Upper lobe of left lung (tissue), 6 donors: ENCODE measurements around the gene C16orf82. TPM values are rescaled to one million over a fixed set of nuclear protein-coding genes. Genes with fewer than 3 reads are reported as not detected.

Experiments
- ATAC-seq, 2 donors: fragments of 200-7000 bp; cut with Tn5 transposase; one replicate each; pipeline ENCODE4 v1.9.1; 2022; ENCODE audit warnings: mild to moderate bottlenecking in 2 of 2, moderate library complexity in 2 of 2; ENCODE audit not compliant: low FRiP score in 2 of 2
- DNase-seq, 2 donors: peaks; one replicate each; pipeline ENCODE4 v3.0.0-alpha.2; 2019 to 2020
- H3K27ac ChIP-seq, 4 donors: fragments of 200-600 bp; sonication (generic); one replicate each; pipeline ENCODE4 v1.5.1; 2016 to 2019
- H3K27me3 ChIP-seq, 4 donors: fragments of 200-600 bp; sonication (generic); one replicate each; pipeline ENCODE4 v1.5.1; 2017 to 2019
- H3K36me3 ChIP-seq, 4 donors: fragments of 200-600 bp; sonication (generic); one replicate each; pipeline ENCODE4 v1.5.1; 2016 to 2019
- H3K4me1 ChIP-seq, 4 donors: fragments of 200-600 bp; sonication (generic); one replicate each; pipeline ENCODE4 v1.5.1; 2018 to 2019
- H3K4me3 ChIP-seq, 4 donors: fragments of 200-600 bp; sonication (generic); one replicate each; pipeline ENCODE4 v1.5.1; 2017 to 2019; ENCODE audit warnings: mild to moderate bottlenecking in 2 of 4, moderate library complexity in 1 of 4
- H3K9me3 ChIP-seq, 4 donors: fragments of 200-600 bp; sonication (generic); one replicate each; pipeline ENCODE4 v1.5.1; 2018 to 2019
- CTCF ChIP-seq, 6 experiments: fragments of 450-650 bp in 4 of 6; fragments of 200-600 bp in 2 of 6; sonication (generic) in 2 of 6; IDR thresholded peaks; one replicate each; pipeline ENCODE4 v1.5.1; 2016 to 2019; ENCODE audit warnings: antibody characterized with exemption in 6 of 6
- EP300 ChIP-seq, 4 donors: sonication (generic); formaldehyde crosslinking; IDR thresholded peaks; one replicate each; pipeline ENCODE4 v1.5.1; 2017; ENCODE audit warnings: antibody characterized with exemption in 4 of 4, control low read depth in 2 of 4
- POLR2A ChIP-seq, 4 donors: fragments of 450-650 bp; IDR thresholded peaks; one replicate each; pipeline ENCODE4 v1.5.1; 2016 to 2017; ENCODE audit warnings: antibody characterized with exemption in 4 of 4, mild to moderate bottlenecking in 2 of 4
- POLR2AphosphoS5 ChIP-seq, 2 donors: sonication (generic); formaldehyde crosslinking; IDR thresholded peaks; one replicate each; pipeline ENCODE4 v1.5.1; 2017; ENCODE audit warnings: antibody characterized with exemption in 2 of 2
- WGBS, 2 donors: methylation state at CpG; one replicate each; pipeline ENCODE4 v1.1.5; 2017 to 2018; 5-methylcytosine and 5-hydroxymethylcytosine counted together
- total RNA-seq, 6 donors: library from RNA; depleted of rRNA in 4 of 6; stranded (reverse); fragments of >200 nt in 4 of 6; gene quantifications; one replicate each; pipeline versions ENCODE4 v1.1.0 to v1.2.1, GENCODE V29; 2016 to 2021
- donor health status: DM: no; HTN: no; CAD: no; lungs with moderate emphysema.
- donor health status: DM: no; HTN: yes; CAD: no; lungs with severe emphysema.

C16orf82 gene
- not detected for total RNA-seq

DNA sequence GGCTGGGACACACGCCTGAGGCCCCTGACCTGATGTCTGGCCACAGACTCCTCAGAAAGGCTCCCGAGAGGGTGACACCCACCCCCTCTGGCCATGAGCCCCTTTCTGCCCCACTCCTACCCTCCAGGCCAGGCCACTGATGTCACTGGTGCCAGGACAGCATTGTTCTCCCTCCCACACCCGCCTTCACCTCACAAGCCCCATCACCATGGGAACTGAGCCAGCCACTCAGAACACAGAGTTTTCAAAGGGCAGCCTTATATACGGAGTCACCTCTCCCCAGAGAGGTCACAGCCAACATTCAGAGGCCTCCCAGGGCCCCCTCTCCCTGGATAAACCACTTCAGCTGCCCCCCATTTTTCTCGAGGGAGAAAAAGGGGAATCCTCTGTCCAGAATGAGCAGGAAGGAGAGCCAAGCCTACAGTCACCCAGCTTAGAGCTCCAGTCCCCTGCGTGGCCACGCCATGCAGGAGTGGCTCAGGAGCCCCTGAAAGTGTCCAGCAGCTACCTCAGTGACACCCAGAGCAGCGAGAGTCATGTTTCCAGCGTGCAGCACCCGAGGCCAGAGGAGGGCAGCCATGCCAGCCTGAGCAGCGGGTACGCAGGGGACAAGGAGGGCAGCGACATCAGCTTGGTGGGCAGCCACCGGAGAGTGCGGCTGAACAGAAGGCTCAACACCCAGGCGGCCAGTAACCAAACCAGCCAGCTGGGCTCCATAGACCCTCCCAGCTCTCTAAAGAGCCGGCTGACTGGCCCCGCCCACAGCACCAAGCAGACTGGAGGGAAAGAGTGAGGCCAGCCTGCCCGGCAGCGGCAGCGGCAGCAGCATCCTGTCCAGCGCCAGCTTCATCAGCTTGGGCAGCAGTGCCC lies at the start of gene C16orf82:
Gene C16orf82 (plus strand): TSS at position 260 of the 870 bp plus-strand sequence.
- TF ChIP-seq EP300 (IDR thresholded peaks at IDR 0.05) (no peak), CTCF (IDR thresholded peaks at IDR 0.05) (no peak), POLR2A (IDR thresholded peaks at IDR 0.05) (no peak), POLR2AphosphoS5 (IDR thresholded peaks at IDR 0.05) (no peak)
- H3K4me1 ChIP-seq, result no peaks in the 10 kb centered on the region
- H3K36me3 ChIP-seq, result no peaks in the 10 kb centered on the region
- no peak within 1 kb of the TSS for H3K4me3 ChIP-seq
- WGBS, 2 donors, result 37 to 40% methylated on average over 5 to 22 of the region's 22 CpGs
- no peaks in the 10 kb centered on the region for H3K27me3 ChIP-seq
- H3K9me3 ChIP-seq, result no peaks in the 10 kb centered on the region
- DNase-seq (peak in 1 of 2 donors; percentile 71), ATAC-seq (no peak)
- no peak within 1 kb of the TSS for H3K27ac ChIP-seq

- Histone ChIP-seq H3K36me3 (no peaks in the 10 kb centered on the region), H3K4me1 (no peaks in the 10 kb centered on the region), H3K4me3 (no peak overlapping the region), H3K27me3 (no peaks in the 10 kb centered on the region), H3K27ac (no peak overlapping the region), H3K9me3 (no peaks in the 10 kb centered on the region)
- ATAC-seq (no peak), DNase-seq (no peak)
- TF ChIP-seq EP300 (IDR thresholded peaks at IDR 0.05), result no peak
- TF ChIP-seq POLR2A (IDR thresholded peaks at IDR 0.05), result no peak
- TF ChIP-seq CTCF (IDR thresholded peaks at IDR 0.05), result no peak
- TF ChIP-seq POLR2AphosphoS5 (IDR thresholded peaks at IDR 0.05), result no peak
- 70 to 72% methylated on average over 2 of the region's 2 CpGs for WGBS, 2 donors
Observed at GRCh38 chr16:27020031-27020430, 46.7 kb upstream of the C16orf82 start.

DNA sequence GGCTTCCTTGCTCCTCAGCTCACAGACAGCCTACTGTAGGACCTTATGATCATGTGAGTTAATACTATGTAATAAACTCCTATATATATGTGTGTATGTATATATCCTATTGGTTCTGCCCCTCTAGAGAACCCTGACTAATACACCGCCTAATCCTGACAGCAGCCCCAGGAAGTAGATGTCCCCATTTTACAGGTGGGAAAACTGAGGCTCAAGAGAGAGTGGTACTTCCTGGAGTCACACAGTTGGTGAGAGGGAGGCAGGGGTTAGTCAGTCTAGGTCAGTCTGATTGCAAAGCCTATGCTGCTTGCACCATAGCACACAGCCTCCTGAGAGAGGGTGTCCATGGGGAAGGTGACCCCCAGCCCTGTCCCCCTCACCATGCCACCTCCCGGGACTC lies 42.7 kb upstream of the C16orf82 start:
- no peak for ATAC-seq
- Histone ChIP-seq H3K4me3 (no peak overlapping the region), H3K27ac (no peak overlapping the region), H3K36me3 (no peaks in the 10 kb centered on the region), H3K27me3 (no peaks in the 10 kb centered on the region), H3K4me1 (no peaks in the 10 kb centered on the region), H3K9me3 (no peaks in the 10 kb centered on the region)
- no peak for TF ChIP-seq POLR2AphosphoS5 (IDR thresholded peaks at IDR 0.05)
- no peak for TF ChIP-seq POLR2A (IDR thresholded peaks at IDR 0.05)
- no peak for TF ChIP-seq CTCF (IDR thresholded peaks at IDR 0.05)
- no peak for TF ChIP-seq EP300 (IDR thresholded peaks at IDR 0.05)
- 81 to 89% methylated on average over 2 of the region's 2 CpGs for WGBS, 2 donors
- DNase-seq, result no peak

- H3K4me1 ChIP-seq, result no peaks in the 10 kb centered on the region
- H3K27ac ChIP-seq, result no peak overlapping the region
- no peak overlapping the region for H3K4me3 ChIP-seq
- TF ChIP-seq CTCF (IDR thresholded peaks at IDR 0.05) (no peak), EP300 (IDR thresholded peaks at IDR 0.05) (no peak), POLR2AphosphoS5 (IDR thresholded peaks at IDR 0.05) (no peak), POLR2A (IDR thresholded peaks at IDR 0.05) (no peak)
- DNase-seq (no peak), ATAC-seq (no peak)
- no peaks in the 10 kb centered on the region for H3K9me3 ChIP-seq
- no peaks in the 10 kb centered on the region for H3K36me3 ChIP-seq
- WGBS, 2 donors, result 82 to 83% methylated on average over 6 of the region's 6 CpGs
- H3K27me3 ChIP-seq, result no peaks in the 10 kb centered on the region
Observed at GRCh38 chr16:27025581-27025980, 41.1 kb upstream of the C16orf82 start.

GRCh38 chr16:27027971-27028370 lies 38.8 kb upstream of the C16orf82 start:
- Histone ChIP-seq H3K27me3 (no peaks in the 10 kb centered on the region), H3K36me3 (no peaks in the 10 kb centered on the region), H3K4me1 (no peaks in the 10 kb centered on the region), H3K9me3 (no peaks in the 10 kb centered on the region), H3K27ac (no peak overlapping the region), H3K4me3 (no peak overlapping the region)
- DNase-seq (no peak), ATAC-seq (no peak)
- no peak for TF ChIP-seq POLR2AphosphoS5 (IDR thresholded peaks at IDR 0.05)
- TF ChIP-seq CTCF (IDR thresholded peaks at IDR 0.05), result no peak
- TF ChIP-seq POLR2A (IDR thresholded peaks at IDR 0.05), result no peak
- TF ChIP-seq EP300 (IDR thresholded peaks at IDR 0.05), result no peak
- 59 to 76% methylated on average over 7 of the region's 7 CpGs for WGBS, 2 donors
